Skeletal muscle cell (primary cell): ENCODE data around the gene NFAT5.
"Not testable (repeated sequence)": the region's sequence is repeated elsewhere in the genome, so short reads cannot be mapped to it uniquely, and the experiment has no call there.

Experiments used
- DNase-seq: peaks from one replicate; pipeline ENCODE4 v3.0.0-alpha.2; 2010; ENCODE audit warnings: low read depth
- H3K4me3 ChIP-seq: 2 replicates; pipeline ENCODE4 v1.5.1; 2011; ENCODE audit warnings: low read depth, mild to moderate bottlenecking, control low read depth, low read length, moderate library complexity

The NFAT5 gene

DNA sequence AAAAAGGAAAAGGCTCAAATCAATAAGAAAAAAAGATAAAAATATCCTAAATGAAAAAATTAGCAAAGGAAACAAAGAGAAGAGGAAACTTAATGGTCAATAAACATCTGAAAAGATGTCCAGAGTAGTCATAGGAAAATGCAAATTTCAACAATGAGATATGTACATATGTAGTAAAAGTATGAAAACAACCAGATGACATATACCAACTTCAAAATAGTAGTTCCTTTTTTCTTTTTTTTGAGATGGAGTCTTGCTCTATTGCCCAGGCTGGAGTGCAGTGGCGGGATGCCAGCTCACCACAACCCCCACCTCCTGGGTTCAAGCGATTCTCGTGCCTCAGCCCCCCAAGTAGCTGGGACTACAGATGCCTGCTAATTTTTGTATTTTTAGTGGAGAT is 21.7 kb upstream of the NFAT5 start:
- no peak for DNase-seq
- H3K4me3 ChIP-seq, result no peak overlapping the region

DNA sequence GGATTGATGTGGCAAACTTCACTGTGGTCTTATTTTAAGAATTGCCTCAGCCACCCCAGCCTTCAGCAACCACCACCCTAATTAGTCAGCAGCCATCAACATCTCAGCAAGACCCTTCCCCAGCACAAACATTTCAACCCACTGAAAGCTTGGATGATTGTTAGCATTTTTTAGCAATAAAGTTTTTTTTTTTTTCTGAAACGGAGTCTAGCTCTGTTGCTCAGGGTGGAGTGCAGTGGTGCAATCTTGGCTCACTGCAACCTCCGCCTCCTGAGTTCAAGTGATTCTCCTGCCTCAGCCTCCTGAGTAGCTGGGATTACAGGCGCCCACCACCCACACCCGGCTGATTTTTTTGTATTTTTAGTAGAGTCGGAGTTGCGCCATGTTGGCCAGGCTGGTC is 19.1 kb upstream of the NFAT5 start:
- DNase-seq, result not testable (repeated sequence)

DNA sequence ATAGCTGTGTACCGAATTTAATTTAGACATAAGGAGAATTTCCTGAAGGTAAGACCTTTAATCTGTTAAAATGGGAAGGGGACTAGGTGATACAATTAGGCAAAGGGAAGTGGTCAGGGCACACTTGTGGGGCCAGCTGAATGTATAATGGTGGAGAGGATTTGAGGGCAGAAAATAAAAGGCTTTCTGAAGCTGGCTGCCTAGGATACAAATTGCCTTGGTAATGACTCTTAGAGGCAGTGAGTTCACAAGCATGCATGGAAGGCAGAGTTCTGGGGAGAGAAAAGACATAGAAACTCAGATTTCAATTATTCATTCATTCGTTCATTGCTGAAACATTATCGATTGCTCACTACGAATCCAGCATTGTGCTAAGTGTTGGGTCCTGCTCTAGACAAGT is 12.4 kb upstream of the NFAT5 start:
- DNase-seq, result no peak
- H3K4me3 ChIP-seq, result no peak overlapping the region

More for the DNA sequence above, 19.1 kb upstream of the NFAT5 start:
- not testable (repeated sequence) for H3K4me3 ChIP-seq

DNA sequence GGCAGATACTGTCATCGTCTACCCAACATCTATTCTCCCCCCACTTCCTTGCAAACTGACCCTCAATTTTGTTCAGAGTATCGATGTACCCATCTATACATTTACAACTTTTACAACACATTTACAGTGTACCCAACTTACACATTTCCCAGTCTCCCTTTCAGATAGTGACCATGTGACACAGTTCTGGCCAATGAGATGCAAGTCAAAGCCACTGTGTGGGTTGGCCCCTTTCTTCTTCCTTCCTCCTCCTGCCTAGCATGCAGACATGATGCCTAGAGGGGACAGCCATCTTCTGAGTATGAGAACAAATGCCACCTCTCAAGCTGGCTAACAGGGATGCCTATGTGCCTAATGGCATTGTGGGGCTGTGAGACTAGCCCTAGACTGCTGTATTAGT is 11.3 kb upstream of the NFAT5 start:
- no peak overlapping the region for H3K4me3 ChIP-seq
- DNase-seq, result no peak

DNA sequence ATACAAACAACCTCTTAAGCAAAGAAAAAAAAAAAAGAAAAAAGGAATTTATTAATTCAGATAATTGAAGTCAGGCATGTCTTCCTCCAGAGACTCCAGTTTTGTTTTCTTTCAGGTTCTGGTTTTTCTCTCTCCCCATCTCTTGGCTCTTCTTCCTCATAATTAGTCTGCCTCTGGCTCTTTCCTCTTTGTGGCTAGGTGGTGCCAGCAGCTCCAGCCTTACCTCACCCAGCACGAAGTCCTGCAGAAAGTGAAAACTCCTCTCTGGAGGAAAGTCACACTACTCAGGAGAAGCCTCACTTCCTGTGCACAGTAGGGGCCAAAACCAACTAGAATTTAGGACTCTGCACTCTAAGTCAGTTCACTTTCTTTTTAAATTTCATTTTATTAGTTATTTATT is 10.3 kb upstream of the NFAT5 start:
- no peak overlapping the region for H3K4me3 ChIP-seq
- DNase-seq, result no peak

DNA sequence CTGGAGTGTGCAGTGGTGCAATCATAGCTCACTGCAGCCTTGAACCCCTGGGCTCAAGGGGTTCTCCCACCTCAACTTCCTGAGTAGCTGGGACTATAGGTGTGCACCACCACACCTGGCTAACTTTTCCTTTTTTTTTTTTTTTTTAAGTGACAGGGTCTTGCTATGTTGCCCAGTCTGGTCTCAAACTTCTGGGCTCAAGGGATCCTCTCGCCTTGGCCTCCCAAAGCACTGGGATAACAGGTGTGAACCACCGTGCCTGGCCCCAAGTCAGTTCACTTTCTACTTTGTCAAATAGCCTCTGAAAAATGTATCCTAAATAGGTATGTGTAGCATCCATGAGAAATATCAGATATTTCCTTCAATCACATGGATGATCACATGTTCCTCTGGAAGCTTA is 9.9 kb upstream of the NFAT5 start:
- no peak for DNase-seq
- H3K4me3 ChIP-seq, result no peak overlapping the region

DNA sequence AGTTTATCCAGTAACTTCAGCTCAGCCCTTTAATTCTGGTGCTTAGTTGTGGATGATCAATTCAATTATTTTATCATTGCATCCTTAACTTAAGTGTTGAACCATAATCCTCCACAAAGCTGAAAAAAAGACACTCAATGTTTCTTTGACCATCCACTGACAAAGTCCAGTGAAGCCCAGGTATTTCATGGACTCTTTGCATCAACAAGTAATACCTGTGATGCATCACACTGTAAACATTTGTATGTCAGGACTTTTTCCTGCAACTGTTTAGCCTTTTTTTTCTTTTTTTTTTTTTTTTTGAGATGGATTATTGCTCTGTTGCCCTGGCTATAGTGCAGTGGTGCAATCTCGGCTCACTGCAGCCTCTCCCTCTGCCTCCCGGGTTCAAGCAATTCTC is 6.6 kb upstream of the NFAT5 start:
- DNase-seq, result no peak
- no peak overlapping the region for H3K4me3 ChIP-seq

DNA sequence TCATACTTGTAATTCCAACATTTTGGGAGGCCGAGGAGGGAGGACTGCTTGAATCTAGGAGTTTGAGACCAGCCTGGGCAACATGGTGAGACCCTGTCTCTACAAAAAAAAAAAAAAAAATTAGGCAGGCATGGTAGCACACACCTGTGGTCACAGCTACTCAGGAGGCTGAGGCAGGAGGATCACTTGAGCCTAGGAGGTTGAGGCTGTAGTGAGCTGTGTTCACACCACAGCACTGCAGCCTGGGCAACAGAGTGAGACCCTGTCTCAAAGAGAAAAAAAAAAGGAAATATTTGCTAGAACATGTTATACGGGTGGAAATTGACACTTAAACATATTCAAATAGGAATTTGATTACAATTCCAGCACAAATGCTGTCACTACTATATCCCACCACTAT is 4.4 kb upstream of the NFAT5 start:
- DNase-seq, H3K4me3 ChIP-seq: not testable (repeated sequence)

DNA sequence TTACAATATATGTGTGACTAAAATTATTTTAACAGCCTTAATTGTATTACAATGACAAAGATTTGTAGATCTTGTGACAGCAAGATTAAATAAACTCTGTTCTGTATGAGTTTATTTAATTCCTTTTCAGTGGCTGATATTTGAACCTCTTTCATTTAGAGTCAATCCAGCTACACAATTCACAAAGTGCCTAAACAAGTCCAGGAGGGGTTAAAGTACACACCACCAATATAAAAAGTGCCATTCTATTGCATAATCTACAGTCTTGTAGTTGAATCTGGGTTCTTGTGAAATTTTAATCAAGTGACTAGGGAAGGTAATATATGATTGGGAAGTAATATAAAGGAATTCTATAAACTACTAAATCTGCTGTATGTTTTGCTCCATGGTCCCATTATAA is 3.9 kb upstream of the NFAT5 start:
- no peak overlapping the region for H3K4me3 ChIP-seq
- DNase-seq, result no peak

DNA sequence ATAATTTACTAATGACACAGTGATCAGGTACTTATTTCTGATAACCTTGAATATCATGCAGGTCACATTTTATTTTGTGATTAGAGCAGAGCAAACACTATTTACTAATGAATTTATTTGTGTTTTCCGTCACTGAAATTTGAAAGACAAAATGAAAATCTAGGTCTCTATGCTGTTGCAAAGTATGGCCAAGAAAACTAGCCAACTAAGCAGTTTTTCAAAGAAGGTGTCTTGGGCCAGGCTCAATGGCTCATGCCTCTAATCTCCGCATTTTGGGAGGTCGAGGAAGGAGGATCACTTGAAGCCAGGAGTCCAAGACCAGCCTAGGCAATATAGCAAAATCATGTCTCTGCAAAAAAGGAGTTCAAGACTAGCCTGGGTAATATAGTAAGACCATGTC is 3.0 kb upstream of the NFAT5 start:
- no peak overlapping the region for H3K4me3 ChIP-seq
- no peak for DNase-seq

DNA sequence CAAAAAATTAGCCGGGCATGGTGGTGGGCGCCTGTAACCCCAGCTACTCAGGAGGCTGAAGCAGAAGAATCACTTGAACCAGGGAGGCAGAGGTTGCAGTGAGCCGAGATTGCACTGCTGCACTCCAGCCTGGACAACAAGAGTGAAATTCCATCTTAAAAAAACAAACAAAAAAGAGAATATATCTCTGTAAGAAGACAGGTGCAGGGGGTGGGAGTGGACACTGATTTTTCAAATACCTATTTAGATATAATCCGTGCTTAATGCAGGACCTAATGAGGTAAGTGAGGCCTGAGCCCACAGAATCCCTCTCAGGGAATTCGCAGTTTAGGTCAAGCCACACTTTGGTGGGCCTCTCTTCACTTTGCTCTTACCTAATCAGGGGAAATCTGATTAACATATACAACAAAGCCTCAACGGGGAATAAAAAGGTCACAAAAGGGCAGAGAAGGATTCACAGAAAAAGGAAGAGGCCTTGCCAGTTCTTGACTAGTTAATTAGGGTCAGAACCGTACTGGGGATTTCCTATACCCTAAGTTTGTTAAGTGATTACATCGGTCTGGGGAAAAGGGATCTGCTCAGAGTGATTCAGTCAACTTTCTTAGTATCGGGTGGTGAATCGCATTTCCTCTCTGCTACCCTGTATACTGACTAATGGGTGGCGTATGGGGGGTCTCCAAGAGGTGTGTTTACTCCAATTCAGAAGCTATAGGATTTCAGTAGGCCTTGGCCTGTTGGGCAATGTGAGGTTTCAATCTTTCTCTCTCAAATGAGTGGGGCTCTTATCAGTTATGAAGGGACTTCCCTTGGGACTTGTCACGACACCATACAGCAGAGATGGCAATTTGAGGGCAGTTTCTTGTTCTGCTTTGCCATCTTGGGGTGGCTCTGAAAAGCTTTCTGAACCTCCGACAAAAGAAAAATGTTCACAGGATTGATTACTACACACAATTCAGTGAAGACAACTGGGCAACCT is 1.9 kb upstream of the NFAT5 start:
- peak overlapping the region; percentile 8 for H3K4me3 ChIP-seq
- no peak for DNase-seq

DNA sequence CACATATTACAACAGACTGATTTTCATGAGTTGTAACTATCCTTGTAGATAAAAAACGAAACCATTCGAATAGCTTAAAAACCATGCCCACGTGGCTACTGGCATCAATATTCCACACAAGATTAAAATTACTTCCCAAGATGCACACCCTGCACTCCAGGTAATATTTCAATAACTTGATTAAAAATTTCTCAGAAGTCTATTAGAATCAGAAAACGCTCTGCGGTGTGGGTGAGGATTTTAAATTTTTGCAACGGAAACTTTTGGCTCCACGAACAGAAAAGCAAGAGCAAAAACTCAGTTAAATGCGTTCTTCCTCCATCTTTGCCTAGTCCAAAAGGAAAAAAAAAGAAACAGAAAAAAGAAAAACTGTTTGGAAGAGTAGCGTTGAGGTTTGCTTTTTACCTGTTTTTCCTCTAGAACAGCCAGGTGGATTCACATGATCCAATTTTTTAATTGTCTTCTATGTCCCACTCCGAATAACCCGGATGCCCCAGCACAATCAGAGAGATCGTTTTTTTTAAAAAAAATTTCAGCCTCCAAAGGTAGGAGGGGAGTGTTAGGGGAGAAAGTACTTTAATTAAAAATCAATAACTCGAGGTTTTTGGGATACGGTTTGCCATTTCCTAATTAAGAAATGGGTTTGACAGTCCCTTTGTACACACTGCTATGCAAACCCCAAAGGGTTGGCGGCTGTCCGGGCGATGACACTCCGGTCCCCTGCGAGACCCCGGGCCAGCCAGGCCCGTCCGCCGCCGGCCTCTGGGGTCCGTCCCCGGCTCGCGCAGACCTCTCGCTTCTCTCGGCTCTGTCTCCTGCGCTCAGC is 708 bp upstream of the NFAT5 start:
- no peak for DNase-seq
- H3K4me3 ChIP-seq, result peak overlapping the region; percentile 82

DNA sequence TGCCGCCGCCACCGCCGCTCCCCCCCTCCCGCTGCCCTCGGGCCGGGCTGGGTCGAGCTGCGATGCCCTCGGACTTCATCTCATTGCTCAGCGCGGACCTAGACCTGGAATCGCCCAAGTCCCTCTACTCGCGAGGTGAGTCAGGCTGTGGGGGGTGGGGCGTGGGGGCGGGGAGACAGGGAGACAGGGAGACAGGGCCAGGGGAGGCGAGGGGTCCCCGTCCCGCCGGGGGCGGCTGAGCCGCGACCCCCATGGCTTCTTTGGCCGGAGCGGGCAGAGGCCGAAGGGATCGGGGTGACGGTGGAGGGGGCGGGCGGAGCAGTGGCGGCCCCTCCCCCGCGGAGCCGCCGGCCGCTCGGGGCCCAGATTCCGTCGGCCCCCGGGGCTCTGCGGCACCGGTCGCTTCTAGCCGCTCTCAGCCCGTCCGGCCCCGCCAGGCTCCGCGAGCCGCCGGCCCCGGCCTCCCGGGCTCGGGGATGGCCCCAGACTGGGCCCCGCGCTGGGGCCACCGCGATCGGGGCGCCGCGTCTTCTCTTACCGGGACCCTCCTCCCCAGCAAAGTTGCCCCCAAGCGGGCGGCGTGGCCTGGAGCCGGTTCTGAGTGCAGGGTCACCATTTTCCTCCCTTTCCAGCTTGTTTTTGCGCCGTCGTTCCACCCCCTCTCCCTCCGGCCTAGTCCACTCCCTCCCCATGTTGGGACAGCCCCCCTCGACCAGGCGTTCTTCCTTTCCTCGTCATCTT is 644 bp downstream of the NFAT5 start:
- H3K4me3 ChIP-seq, result peak overlapping the region; percentile 82
- peak; percentile 18 for DNase-seq

DNA sequence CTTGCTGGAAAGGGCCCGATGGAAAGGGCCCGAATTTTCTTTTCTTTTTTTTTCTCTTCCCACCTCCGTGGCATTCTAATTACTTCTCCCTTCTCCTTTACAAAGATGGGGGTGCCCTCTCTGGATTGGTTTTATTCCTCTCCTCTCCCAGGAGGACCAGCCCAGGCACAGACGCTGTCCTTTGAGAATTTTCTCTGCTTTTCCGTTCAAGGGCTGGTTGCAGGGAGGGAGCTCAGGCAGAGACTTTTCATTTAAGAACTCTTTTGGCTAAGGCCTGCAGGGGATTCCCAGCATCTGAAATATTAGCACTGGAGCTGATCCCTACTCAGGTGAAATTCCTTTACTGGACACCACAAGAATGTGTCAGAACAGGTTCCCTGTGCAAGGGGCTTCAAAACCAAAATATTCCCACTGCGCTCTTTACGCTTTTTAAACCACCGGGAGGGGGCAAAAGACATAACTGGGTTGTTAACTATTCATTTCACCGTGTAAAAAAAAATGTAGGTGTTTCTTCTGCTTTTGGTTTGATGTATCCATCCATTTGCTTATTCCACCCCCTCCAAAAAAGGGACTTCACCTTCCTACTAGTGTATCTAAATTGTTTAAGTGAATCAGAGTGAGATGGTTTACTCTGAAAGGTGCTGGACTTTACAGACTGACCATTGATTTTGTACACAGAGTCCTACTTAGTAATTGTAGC is 1.4 kb downstream of the NFAT5 start:
- DNase-seq, result no peak

DNA sequence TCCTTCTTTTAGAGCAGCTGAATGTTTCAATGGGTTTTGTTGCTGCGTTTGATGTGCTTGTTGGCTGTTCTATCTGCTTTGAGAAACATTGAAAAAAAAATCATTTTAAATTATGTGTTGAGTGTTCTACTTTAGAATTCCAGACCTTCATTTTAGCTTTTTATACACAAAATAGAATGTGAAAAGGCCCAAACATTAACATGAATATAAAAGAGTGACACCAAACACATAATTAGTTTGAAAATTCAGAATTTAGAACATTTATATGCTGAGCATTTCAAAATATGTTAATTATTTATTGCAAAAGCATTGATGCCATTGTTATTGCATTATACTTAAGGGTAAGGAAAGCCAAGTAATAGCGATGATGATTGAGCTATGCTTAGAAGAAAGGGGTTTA is 2.9 kb downstream of the NFAT5 start:
- DNase-seq, result no peak
- H3K4me3 ChIP-seq, result no peak overlapping the region

More for the DNA sequence above, 1.4 kb downstream of the NFAT5 start:
- peak overlapping the region; percentile 82 for H3K4me3 ChIP-seq

DNA sequence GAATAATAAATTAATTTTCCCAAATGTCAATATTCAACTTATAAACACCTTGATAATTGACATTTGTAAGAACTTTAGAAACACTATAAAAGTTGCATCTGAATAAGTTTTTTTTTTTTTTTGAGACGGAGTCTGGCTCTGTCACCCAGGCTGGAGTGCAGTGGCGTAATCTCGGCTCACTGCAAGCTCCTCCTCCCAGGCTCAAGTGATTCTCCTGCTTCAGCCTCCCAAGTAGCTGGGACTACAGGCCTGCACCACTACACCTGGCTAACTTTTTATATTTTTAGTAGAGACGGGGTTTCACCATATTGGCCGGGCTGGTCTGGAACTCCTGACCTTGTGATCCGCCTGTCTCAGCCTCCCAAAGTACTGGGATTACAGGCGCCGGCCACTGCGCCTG is 13.0 kb downstream of the NFAT5 start:
- H3K4me3 ChIP-seq, DNase-seq: not testable (repeated sequence)

DNA sequence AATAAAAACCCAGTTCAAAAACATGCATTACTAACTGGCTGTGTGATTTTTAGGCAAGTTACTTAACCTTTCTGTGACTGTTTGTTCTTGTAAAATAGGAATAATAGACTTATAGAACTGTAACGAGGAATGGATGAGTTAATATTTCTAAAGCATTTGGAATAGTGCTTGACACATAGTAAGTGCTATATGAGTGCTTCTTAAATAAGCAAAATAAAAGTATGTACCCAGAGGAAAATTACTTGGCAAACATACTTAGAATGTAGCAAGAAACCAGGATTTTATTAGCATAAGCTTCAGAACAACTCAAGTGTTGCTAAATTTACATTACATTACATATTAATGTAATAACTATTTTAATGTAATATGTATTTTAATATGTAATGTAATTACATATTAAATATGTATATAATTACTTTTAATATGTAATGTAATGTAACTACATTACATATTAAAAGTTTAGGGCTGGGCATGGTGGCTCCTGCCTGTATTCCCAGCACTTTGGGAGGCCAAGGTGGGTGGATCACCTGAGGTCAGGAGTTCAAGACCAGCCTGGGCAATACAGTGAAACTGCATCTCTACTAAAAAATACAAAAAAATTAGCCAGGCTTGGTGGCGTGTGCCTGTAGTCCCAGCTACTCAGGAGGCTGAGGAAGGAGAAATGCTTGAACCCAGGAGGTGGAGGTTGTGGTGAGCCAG is 14.2 kb downstream of the NFAT5 start:
- no peak overlapping the region for H3K4me3 ChIP-seq
- DNase-seq, result no peak

DNA sequence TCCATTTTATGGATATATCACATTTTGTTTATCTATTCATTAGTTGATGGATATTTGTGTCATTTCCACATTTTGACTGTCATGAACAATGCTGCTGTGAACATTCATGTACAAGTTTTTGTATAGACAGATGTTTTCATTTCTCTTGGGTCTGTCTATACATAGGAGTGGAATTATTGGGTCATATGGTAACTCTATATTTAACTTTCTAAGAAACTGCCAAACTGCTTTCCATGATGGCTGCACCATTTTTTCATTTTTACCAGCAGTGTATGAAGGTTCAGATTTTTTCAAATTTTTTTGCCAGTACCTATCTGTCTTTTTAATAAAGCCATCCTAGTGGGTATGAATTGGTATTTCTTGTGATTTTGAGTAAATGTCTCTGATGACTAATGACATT is 15.5 kb downstream of the NFAT5 start:
- H3K4me3 ChIP-seq, result no peak overlapping the region
- DNase-seq, result no peak

DNA sequence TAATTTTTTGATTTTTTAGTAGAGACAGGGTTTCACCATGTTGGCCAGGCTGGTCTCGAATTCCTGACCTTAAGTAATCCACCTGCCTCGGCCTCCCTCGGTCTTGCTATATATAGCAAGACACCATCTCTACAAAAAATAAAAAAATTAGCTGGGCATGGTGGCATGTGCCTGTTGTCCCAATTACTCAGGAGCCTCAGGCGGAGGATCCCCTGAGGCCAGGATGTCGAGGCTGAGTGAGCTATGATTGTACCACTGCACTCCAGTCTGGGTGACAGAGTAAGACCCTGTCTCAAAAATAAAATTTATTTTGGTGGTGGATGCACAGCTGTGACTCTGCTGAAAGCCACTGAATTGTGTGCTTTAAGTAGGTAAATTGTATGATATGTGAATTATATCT is 18.7 kb downstream of the NFAT5 start:
- H3K4me3 ChIP-seq, DNase-seq: not testable (repeated sequence)
